ENCODE measurements around the gene RBSN.

RBSN gene

DNA sequence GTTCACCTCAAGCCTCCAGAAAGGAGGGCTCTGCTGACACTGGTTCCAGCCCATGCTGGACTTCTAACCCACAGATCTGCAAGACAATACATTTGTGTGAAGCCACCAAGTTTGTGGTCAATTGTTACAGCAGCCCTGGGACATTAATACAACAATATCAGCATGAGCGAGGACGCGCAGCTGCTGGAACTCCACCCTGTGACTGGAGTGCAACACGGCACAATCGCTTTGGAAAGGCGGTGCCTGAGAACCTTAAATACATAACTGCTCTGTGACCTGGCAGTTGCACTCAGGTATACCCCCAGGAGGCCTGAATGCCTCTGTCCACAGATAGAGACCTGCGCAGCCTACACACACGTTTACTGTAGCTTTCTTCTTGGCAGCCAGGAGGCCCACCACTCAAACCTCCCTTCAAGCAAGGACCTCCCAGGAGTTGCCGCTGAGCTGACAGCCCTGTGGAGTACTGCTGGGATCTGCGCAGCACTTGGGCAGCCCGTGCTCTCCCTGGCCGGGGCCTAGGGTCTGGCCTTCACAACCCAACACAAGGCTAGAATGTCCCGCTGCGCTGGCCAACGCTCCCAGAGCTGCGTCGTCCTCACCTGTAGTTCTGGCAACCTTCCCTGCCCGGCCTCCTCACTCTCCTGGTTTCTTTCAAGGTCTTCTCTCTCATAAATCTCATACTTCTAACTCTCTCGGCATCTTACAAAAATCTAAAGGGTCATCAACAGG is 42.1 kb downstream of the RBSN start:
- no peak for DNase-seq (ENCODE audit: low spot score)

DNA sequence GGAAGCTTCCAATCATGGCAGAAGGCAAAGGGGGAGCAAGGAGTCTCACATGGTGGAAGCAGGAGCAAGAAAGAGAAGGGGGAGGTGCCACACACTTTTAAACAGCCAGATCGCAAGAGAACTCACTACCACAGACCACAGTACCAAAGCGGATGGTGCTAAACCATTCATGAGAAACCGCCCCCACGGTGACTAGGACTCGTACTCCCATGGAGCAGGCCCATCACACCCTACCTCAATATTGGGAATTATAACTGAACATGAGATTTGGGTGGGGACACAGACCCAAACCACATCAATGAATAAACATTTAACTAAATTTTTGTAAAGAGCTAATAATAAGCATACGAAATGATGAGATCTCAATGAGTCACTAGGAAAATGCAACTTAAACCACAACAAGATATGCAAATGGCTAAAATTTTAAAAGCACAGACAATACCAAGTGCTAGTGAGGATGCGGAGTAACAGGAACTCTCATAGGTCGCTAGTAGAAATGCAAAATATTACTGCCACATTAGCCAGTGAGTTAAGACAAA is 43.9 kb downstream of the RBSN start:
- DNase-seq (ENCODE audit: low spot score): no peak

DNA sequence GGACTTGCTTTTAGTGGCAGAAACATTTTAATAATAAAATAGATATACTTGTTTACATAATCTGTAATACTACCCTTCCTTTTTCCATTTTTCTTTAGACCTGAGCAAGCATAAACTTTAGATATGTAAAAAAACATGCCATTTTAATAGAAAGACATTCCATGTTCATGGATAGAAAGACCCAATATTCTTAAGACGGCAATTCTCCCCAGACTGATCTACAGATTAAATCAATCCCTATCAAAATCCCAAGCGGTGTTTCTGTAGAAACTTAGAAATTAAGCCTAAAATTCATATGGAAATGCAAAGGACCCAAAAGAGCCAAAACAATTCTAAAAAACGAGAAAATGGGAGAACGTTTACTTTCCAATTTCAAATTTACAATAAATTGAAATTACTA is 45.4 kb downstream of the RBSN start:
- DNase-seq (ENCODE audit: low spot score): no peak

DNA sequence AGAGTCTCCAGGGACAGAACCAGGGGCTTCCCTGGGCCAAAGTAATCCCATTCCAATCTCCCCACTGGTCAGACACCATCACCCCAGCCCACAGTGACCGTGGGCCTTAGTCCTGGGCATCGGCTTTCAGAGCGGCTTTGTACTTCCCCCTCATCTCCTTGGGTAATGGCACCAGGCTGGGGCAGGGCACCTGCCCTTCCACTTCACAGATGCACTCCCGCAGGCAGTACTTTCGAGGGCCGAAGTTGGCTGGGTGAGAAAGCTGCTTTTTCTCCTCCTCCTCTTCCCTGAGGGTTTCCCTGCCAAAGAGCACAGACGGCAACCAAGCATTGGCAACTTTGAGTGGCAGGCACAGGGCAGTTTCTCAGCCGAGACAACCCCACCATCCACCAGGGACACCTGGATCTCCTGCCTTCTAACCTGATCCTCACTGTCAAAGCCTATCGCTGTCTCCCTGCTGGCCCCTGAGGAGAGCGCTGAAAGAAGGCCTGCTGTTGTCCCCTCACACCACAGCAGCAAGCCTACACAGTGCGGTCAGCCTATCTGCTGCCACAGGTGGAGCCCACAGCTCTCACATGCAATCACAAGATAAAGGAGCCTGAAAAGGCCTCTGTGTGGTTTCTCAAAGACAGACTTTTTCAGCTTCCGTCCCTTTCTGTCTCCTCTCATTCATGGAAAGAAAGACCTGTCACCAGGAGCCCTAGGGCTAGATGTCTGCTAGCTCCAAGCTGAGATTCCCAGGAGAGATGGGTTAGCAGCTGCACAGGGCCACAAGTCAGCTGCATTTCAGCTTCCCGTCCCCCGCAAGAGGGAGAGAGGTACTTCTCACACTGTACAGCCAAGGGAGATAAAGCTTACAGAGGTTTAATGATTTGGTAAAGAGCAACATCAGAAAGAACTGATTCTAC is 46.4 kb downstream of the RBSN start:
- no peak for DNase-seq (ENCODE audit: low spot score)

DNA sequence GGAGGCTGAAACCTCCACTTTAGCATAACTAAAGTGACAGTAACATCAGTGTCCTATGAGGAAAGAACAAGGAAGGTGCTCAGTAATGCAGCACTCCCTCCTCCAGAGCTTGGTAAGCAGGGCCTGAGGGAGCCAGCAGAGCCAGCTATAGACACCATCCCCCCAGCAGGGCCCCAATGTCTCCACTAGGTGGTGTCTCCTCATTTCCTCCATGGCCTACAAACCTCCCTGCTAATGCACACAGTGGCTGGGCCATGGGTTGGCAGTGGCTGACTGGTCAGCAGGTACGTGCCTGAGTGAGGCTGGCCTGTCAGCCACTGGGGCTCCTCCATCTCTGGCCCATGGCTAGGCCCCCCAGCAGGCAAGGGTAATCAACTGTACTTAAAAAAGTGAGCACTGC is 47.4 kb downstream of the RBSN start:
- peak; percentile 63 for DNase-seq (ENCODE audit: low spot score)

DNA sequence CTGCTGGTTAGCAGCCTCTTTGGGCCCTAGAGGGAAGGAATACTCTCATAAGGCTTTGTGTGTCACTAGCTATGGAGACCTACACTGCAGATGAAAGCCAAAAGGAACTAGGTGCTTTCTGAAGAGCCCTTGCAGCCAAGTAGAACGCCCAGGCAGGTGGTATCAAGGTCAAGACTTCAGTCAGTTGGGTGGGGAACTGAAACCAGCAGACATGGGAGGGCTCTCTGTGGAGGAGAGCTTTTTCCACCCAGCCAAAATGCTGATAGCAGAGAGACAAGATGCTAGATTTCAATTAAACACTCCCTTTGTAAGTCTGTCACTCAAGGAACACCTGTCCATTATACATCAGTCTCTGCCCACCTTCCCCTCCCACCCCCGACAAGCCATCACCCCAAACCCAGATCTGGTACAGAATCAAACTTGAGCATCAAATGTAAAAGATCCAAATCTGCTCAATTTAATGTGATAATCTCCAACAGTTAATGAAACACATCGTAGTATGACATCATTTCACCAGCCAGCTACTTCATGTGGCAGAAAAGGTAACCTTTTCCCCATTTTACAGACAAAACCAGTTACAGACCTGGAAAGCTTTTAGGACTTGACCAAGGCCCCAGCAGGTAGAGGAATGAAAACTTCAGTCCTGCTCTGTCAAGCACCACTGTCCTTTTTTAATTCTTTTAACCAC is 48.4 kb downstream of the RBSN start:
- no peak for DNase-seq (ENCODE audit: low spot score)

DNA sequence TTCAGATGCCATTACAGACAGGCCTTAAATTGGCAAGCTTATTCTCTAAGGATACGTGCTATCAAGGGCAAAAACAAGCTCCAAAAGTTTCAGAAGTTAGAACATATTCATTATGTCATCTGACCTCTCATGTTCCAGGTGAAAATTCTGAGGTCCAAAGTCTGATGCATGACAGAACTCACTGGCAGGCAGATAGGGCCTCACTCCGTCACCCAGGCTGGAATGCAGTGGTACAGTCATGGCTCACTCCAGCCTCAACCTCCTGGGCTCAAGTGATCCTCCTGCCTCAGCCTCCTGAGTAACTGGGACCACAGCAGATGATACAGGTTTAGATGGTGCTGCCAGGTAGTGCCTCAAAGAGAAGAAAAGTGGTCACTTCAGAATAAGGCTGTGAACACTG is 49.4 kb downstream of the RBSN start:
- no peak for DNase-seq (ENCODE audit: low spot score)

DNA sequence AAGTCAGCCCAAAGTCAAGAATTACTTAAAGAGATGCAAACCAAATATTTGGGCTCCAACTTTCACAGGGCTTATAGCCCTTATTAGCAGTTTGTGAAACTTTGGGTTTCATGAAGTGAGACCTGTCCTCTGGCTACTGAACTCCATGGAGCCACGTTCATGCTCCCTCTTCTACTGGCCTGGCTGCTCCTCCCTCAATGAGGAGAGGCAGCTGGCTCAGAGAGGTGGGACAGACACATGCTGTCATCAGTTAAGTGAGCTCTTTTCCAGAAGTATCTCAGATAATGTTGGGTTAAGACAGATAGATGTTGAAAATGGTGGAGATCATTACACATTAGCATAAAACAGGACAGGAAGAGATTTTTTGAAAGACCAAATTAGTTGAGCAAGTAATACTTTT is 53.3 kb downstream of the RBSN start:
- DNase-seq (ENCODE audit: low spot score): no peak

DNA sequence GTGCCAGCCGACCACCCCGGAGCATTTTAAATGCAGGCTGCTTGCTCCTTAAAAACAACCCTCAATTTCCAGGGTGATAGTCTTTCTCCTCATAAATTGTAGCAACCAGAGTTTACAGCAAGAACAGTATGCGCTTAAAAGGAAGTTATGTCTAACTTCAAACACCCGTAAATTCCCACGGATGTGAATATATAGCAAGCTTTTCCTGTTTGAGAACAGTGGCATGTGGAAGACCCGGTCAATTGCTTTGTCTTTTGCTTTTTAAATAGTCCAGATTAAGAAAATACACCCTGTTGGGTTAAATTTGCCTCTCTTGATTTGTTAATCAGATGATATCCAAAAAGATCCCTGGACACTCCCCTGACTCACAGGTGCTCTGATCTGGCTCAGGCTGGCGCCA is 54.6 kb downstream of the RBSN start:
- DNase-seq (ENCODE audit: low spot score): no peak

DNA sequence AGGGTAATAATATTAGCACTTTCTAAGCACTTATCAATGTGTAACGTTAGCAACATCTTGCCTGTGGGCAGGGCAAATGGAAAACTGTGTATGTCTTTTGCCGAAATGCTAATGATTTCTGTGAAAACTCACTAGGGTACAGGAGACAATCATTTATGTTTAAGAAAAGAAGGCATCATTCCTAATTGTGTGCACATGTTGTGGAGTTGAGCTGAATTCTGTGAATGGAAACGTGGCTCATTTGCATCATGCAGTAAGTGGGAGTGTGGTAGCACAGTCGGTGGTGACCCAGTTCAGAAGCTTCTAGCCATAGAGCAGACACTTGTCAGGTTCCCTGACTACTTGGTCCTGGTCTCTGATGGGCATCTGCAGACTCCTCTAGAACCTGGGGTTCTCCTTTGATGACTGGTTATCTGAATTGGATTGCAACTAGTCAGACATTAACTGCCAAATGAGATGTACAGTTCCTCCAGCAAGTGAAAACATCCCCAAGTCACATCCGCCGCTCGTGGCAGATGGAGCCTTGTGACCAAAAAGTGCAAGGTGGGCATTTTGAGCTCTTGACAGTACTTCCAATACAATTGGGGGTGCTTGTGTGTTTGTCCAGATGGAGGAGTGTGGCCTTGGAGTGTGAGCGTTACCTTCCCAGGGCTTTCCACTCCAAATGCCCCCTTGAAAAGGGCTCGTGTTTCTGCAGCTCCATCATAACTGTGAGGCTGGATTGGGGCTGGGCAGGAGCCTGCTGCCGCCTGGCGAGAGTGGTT is 55.4 kb downstream of the RBSN start:
- no peak for DNase-seq (ENCODE audit: low spot score)

DNA sequence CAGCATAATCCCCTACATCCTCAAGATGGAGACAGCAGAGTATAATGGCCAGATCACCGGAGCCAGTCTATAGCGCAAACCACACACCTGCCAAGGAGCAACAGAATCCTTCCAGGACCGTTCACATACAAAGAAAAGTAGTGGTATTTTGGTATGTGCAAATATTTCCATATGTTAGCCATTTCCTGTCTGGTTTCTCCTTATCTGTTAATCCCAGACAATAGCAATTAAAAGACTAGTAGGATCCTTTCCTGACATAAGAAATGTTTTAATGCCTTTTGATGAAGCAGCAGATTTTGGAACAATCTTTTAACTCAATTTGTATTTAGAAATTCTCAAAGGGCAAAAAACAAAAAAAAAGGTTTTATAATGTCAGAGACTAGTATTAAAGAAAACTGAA is 56.0 kb downstream of the RBSN start:
- no peak for DNase-seq (ENCODE audit: low spot score)

DNA sequence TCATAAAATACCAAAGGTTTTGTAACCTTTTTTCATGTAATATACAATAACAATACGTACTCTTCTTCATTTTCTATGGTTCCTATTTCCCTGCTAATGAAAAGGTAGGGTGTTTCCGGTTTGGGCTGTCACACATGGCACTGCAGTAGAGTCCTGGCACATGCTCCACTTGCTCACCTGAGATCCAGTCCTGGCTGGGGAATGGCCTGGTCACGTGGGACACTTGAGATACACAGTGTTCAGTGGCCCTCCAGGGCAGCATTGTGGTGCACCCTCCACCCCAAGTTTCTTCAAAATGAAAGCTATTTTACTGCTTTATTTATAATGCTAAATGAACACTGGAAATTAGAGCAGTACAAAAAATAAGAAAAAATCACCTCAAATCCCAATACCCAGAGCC is 57.0 kb downstream of the RBSN start:
- DNase-seq (ENCODE audit: low spot score): no peak

DNA sequence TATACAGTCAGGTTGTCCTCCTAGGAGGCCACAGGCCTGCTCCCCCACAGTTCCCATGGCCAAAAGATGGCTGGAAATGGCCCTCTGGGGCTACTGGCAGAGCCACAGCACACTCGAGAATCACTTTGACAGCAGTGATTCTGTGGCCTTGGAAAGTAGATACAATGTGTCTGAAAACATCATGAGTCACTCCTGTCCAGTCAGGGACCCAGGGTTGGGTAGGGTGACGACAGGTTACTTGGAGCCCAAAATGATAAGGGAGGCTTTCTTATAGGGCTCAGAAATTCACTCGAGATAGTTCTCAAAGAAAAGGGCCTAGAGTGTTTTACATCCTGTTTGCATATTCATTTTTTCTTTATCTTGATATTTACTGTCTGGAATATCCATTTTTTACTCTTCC is 58.1 kb downstream of the RBSN start:
- no peak for DNase-seq (ENCODE audit: low spot score)

DNA sequence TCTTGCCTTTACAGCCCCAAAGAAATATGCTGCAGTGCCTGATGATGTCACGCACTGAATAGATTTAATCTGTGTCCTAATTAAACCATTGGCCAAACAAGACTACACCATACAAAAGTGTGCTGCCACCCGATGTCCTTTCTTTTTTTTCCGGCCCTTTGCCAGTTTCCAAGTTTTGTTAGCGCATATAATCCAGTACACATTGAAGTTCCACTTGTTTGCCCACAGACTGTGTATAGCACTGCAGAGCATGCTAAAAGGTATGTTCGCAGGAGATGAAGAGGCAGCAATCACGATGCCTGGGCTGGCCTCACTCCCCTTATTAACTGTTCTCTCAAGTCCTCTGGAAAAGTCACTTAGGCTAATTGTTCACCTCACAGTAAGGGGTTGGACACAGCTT is 60.6 kb downstream of the RBSN start:
- no peak for DNase-seq (ENCODE audit: low spot score)

DNA sequence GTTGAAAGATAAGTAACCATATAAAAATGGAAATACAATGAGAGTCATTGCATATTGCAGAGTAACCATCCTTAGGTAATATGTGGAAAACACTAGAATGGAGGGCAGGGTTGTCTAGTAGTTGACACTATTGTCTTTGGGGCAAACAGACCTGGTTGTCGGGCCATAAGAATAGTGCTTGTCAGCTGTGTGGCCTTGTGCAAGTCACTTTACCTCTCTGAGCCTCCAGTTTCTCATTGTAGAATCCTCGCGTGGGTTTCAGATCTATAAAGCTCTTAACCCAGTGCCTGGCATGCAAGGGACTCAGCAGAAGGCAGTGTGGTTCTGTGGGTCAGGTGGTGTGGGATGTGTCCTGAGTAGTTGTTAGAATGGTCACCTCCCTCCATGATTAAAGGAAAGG is 65.8 kb downstream of the RBSN start:
- DNase-seq (ENCODE audit: low spot score): no peak

DNA sequence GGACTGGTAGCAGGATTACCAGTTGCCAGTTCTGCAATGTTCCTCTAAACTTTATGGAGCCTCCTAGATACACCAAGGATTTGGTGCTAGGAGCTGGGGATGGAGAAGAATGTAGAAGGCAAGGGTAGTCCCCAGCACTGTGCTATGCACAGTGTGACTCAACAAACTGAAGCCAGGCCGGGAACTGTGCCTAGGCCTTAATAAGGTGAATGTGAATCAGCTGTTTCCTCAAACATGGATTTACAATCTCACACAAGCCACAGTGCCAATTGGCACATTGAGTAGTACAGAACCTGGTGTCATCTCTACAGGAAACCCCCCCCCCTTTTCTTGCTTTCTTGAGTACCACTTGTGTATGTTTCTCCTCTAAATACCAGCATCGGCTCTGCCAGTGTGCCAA is 66.3 kb downstream of the RBSN start:
- DNase-seq (ENCODE audit: low spot score): no peak

DNA sequence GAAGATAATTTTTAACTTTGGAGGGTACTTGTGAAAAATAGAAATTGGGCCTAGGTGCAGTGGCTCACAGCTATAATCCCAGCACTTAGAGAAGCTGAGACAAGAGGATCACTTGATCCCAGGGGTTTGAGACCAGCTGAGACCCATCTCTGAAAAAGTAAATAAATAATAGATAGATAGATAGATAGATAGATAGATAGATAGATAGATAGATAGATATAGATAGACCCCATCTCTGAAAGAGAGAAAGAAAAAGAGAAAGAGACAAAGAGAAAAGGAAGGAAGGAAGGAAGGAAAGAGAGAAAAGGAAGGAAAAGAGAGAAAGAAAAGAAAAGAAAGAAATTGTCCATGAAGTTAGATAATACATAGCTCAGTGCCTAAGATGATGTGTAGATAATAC is 69.3 kb downstream of the RBSN start:
- DNase-seq (ENCODE audit: low spot score): no peak

DNA sequence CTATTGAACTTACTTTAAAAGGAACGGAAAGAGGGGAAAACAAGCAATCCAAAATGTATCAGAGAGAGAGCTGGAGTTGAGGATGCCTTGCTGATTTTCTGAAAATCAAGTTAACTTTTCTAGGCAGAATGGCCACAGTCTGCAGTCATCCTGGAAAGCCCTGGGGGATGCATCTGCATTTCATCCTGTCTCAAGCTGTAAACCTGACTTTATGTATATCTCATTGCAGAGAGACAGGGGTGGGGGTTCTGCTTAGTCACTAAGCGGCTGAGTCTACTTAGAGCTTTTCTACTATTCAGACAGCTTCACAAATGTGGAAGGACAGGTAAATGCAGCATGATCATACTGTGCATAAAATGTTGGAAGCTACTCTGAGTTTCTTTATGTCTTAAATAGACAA is 75.2 kb downstream of the RBSN start:
- no peak for DNase-seq (ENCODE audit: low spot score)

DNA sequence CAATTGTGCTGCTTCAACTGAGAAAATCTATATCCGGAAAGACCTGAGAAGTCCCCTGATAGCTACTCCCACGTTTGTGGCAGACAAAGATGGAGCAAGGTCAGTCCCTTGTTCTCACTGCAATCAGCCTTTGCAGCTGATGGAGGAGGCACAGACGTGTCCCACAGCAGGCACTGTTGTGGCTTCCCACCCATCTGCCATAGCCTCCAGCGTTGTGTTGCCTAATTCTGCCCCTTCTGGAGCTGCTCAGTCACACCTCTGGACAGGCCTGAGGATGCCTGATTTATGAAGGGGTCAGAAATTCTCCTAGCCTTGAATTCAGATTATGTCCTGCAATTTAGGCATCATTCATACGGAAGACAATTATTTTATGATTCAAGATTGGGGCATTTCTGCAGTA is 75.7 kb downstream of the RBSN start:
- no peak for DNase-seq (ENCODE audit: low spot score)

Data from AG08395 (cell line).